ENCODE data around the gene GRID1. TPM values are rescaled to one million over a fixed set of nuclear protein-coding genes. Genes with fewer than 3 reads are reported as not detected.

The GRID1 gene
- total RNA-seq, 1 experiment from 2014 or later = 5.6 TPM

DNA sequence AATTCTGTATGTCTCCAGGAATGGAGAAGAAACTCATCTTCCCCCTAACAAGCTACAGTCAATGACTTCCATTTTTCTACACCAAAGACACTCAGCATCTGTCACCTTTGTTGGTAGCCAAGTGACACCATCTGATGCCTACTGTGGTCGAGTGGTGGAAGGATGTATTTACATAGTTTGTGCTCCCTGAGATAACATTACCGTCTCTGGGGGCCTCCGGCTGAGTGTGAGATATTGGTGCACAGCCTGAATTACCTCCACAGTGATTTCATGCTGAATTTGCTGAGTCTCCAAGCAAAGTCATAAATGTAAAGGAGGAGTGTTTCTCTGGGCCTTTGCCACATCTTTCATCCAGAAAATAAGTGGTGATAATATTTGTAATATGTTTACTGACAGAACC lies 114.0 kb downstream of the GRID1 start:
- ChIA-PET CTCF (interaction anchor here (1.5 kb wide), 1 partner anchor 9 kb away, joined by 4 read pairs; no protein-coding TSS in a partner anchor), POLR2A (no interaction called here), RAD21 (ENCODE audit: low non-redundant PET in 1 of 2, low total read pairs in 2 of 2, uncharacterized antibody in 2 of 2, unreplicated experiment in 2 of 2) (no interaction called here)
- intact Hi-C loops (cut with micrococcal nuclease) = loop anchor here (5.0 kb wide), 1 partner anchor 80 kb away; no protein-coding TSS in a partner anchor
- no peak for TF ChIP-seq POLR2A (IDR thresholded peaks at IDR 0.05; ENCODE audit: borderline replicate concordance, extremely low read depth, insufficient read depth, insufficient read length)
- TF ChIP-seq EZH2phosphoT487 (IDR thresholded peaks at IDR 0.05; ENCODE audit: borderline replicate concordance) = no peak
- no peak for TF ChIP-seq EZH2 (IDR thresholded peaks at IDR 0.05)
- no peak for TF ChIP-seq ZFX (IDR thresholded peaks at IDR 0.05)
- TF ChIP-seq SP1 (IDR thresholded peaks at IDR 0.05; ENCODE audit: low read depth) = no peak
- TF ChIP-seq, protein P1, sequence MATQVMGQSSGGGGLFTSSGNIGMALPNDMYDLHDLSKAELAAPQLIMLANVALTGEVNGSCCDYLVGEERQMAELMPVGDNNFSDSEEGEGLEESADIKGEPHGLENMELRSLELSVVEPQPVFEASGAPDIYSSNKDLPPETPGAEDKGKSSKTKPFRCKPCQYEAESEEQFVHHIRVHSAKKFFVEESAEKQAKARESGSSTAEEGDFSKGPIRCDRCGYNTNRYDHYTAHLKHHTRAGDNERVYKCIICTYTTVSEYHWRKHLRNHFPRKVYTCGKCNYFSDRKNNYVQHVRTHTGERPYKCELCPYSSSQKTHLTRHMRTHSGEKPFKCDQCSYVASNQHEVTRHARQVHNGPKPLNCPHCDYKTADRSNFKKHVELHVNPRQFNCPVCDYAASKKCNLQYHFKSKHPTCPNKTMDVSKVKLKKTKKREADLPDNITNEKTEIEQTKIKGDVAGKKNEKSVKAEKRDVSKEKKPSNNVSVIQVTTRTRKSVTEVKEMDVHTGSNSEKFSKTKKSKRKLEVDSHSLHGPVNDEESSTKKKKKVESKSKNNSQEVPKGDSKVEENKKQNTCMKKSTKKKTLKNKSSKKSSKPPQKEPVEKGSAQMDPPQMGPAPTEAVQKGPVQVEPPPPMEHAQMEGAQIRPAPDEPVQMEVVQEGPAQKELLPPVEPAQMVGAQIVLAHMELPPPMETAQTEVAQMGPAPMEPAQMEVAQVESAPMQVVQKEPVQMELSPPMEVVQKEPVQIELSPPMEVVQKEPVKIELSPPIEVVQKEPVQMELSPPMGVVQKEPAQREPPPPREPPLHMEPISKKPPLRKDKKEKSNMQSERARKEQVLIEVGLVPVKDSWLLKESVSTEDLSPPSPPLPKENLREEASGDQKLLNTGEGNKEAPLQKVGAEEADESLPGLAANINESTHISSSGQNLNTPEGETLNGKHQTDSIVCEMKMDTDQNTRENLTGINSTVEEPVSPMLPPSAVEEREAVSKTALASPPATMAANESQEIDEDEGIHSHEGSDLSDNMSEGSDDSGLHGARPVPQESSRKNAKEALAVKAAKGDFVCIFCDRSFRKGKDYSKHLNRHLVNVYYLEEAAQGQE (IDR thresholded peaks at IDR 0.05; ENCODE audit: low read depth) = no peak
- no peak for TF ChIP-seq ELF1 (IDR thresholded peaks at IDR 0.05; ENCODE audit: borderline replicate concordance, low read depth)
- TF ChIP-seq CBX3 (IDR thresholded peaks at IDR 0.05; ENCODE audit: low read depth) = no peak
- no peak for TF ChIP-seq CEBPB (IDR thresholded peaks at IDR 0.05; ENCODE audit: low read depth)
- no peak for TF ChIP-seq FOSL1 (IDR thresholded peaks at IDR 0.05; ENCODE audit: low read depth)
- TF ChIP-seq YY1 (IDR thresholded peaks at IDR 0.05; ENCODE audit: extremely low read depth, insufficient replicate concordance, low read depth, low read length) = no peak
- TF ChIP-seq TCF7L2 (IDR thresholded peaks at IDR 0.05; ENCODE audit: borderline replicate concordance, extremely low read depth, insufficient read depth, insufficient read length) = no peak
- TF ChIP-seq, protein P2, sequence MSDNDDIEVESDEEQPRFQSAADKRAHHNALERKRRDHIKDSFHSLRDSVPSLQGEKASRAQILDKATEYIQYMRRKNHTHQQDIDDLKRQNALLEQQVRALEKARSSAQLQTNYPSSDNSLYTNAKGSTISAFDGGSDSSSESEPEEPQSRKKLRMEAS (IDR thresholded peaks at IDR 0.05) = no peak
- TF ChIP-seq, protein P3, sequence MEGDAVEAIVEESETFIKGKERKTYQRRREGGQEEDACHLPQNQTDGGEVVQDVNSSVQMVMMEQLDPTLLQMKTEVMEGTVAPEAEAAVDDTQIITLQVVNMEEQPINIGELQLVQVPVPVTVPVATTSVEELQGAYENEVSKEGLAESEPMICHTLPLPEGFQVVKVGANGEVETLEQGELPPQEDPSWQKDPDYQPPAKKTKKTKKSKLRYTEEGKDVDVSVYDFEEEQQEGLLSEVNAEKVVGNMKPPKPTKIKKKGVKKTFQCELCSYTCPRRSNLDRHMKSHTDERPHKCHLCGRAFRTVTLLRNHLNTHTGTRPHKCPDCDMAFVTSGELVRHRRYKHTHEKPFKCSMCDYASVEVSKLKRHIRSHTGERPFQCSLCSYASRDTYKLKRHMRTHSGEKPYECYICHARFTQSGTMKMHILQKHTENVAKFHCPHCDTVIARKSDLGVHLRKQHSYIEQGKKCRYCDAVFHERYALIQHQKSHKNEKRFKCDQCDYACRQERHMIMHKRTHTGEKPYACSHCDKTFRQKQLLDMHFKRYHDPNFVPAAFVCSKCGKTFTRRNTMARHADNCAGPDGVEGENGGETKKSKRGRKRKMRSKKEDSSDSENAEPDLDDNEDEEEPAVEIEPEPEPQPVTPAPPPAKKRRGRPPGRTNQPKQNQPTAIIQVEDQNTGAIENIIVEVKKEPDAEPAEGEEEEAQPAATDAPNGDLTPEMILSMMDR (IDR thresholded peaks at IDR 0.05 in 2 of 3, conservative IDR thresholded peaks at IDR 0.05 in 1 of 3; ENCODE audit: borderline replicate concordance in 1 of 3, insufficient read depth in 1 of 3, low read depth in 2 of 3, low read length in 2 of 3) = no peak
- no peak for TF ChIP-seq SIN3A (IDR thresholded peaks at IDR 0.05; ENCODE audit: low read depth)
- no peak for TF ChIP-seq ZNF274 (IDR thresholded peaks at IDR 0.05; ENCODE audit: low read depth, low read length)
- H3K27me3 ChIP-seq (ENCODE audit: insufficient read depth, low read length) = no peaks in the 10 kb centered on the region
- H2AFZ ChIP-seq (ENCODE audit: low read depth, low read length, poor library complexity, severe bottlenecking) = no peak overlapping the region
- no peak for DNase-seq (ENCODE audit: low read depth, low spot score)
- H3K9ac ChIP-seq (ENCODE audit: low read length) = no peak overlapping the region
- no peaks in the 10 kb centered on the region for H3K9me2 ChIP-seq (ENCODE audit: insufficient read depth)
- no peak overlapping the region for H3K27ac ChIP-seq (ENCODE audit: low read depth, low read length)
- H3K9me3 ChIP-seq (ENCODE audit: control insufficient read depth in 1 of 2, insufficient read depth in 1 of 2, low read depth in 1 of 2, low read length in 2 of 2) = no peaks in the 10 kb centered on the region
- BruUV-seq (replicated peaks) = no TSS peak
- no peak overlapping the region for H3K4me3 ChIP-seq (replicated peaks in 1 of 2; ENCODE audit: low read depth in 1 of 2, low read length in 2 of 2)
- no peaks in the 10 kb centered on the region for H4K20me1 ChIP-seq (ENCODE audit: insufficient read depth)
- peaks cover 20 to 25% of the 10 kb centered on the region in 2 experiments for H3K4me1 ChIP-seq (ENCODE audit: control insufficient read depth in 1 of 2, insufficient read depth in 2 of 2, low read length in 2 of 2)
- no peak for ATAC-seq
- no peak overlapping the region for H3K4me2 ChIP-seq (ENCODE audit: low read length)
- H3K36me3 ChIP-seq (ENCODE audit: control insufficient read depth in 1 of 2, insufficient read depth in 2 of 2, low read length in 2 of 2) = no peaks in the 10 kb centered on the region
- no peaks in the 10 kb centered on the region for H3K79me2 ChIP-seq (ENCODE audit: insufficient read depth, low read length)

Data from HCT116 (cell line).